IPS-15b (cell line): ENCODE results near the gene LRFN2.

Experiments used
- H3K27me3 ChIP-seq: one replicate; pipeline ENCODE4 v1.6.1; 2013; ENCODE audit warnings: low read length; ENCODE audit not compliant: control insufficient read depth, insufficient read depth
- H3K36me3 ChIP-seq: one replicate; pipeline ENCODE4 v1.6.1; 2013; ENCODE audit warnings: low read length; ENCODE audit not compliant: control insufficient read depth, insufficient read depth
- H3K4me1 ChIP-seq: one replicate; pipeline ENCODE4 v1.6.1; 2013; ENCODE audit warnings: mild to moderate bottlenecking, low read length; ENCODE audit not compliant: control insufficient read depth, insufficient read depth
- H3K4me3 ChIP-seq: one replicate; pipeline ENCODE4 v1.5.1; 2013; ENCODE audit warnings: low read depth, low read length
- H3K9ac ChIP-seq: one replicate; pipeline ENCODE4 v1.6.1; 2013; ENCODE audit warnings: low read depth, mild to moderate bottlenecking, low read length
- H3K9me3 ChIP-seq: one replicate; pipeline ENCODE4 v1.6.1; 2013; ENCODE audit warnings: mild to moderate bottlenecking, low read length; ENCODE audit not compliant: control insufficient read depth, insufficient read depth

The LRFN2 gene

DNA sequence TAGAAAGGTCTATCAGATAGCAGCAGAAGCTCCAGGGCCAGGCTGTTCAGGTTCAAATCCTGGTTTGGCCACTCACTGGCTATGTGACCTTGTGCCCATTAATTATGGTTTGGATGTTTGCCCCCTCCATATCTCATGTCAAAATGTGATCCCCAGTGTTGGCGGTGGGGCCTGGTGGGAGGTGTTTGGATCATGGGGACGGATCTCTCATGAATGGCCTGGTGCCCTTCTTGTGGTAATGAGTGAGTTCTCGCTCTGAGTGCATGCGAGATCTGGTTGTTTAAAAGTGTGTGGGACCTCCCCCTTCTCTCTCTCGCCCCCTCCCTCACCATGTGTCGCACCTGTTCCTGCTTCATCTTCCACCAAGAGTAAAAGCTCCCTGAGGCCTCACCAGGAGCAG is 240.9 kb downstream of the LRFN2 start:
- Histone ChIP-seq H3K4me1 (peaks cover 41% of the 10 kb centered on the region), H3K4me3 (no peak overlapping the region), H3K27me3 (no peaks in the 10 kb centered on the region), H3K9ac (no peak overlapping the region), H3K9me3 (no peaks in the 10 kb centered on the region), H3K36me3 (no peaks in the 10 kb centered on the region)

DNA sequence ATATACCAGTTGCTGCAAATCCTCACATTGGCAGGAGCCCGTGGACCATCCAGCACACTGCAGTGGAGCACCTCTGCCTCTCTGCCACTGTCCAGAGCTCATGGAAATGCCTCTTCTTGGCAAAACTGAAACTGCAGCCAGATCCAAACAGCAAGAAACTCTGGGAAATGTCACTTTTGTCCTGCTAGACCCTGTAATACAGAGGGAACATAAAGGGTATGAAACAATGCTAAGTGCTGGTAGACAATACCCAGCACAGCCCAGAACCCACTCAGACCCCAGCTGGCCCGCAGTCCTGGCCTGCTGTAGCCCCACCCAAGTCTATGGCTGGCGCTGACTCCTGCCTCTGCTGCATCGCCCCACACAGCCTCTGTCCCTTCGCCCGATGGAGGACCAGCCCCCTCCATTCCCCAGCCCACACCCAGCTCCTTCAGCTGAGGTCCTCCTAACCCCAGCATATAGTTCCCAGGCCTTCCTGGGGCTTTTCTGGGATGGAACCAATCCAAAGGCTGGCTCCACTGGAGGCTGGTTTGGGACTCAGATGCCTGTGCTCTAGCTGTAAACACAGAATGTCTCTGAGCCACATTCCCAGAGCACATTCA is 242.5 kb downstream of the LRFN2 start:
- Histone ChIP-seq H3K36me3 (no peaks in the 10 kb centered on the region), H3K9me3 (no peaks in the 10 kb centered on the region), H3K4me3 (no peak overlapping the region), H3K27me3 (no peaks in the 10 kb centered on the region), H3K4me1 (peaks cover 41% of the 10 kb centered on the region), H3K9ac (no peak overlapping the region)

DNA sequence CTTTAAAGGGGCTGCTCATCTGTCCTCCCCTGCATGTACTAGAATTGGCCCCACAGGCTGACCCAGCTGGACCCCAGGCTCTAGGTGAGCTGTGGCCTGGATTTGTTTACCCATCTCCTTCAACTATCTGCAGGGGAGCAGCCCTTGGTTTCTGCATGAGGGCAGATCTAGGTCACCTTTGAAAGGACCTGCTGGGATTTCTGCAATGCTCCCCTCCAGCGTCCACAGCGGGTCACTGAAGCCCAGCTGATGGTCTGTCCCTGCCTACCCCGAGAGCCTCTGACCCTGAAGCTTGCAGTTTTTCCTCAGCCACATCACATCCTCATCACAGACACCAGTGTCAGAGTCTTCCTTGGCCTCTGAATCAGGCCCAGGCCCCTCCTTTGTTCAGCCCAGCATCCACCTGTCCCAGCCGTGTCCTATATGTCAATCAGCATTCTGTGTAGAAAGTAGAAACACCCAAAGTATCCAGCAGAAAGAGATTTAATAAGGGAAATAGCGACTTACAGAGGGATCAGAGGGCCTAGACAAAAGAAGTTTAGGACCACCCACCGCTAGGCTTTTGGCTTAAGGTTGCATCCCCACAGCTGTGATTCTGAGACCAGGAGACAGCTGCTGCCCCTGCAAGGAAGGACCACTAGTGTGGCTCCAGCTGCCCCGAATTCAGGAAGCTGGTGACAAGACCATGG is 243.1 kb downstream of the LRFN2 start:
- Histone ChIP-seq H3K9ac (no peak overlapping the region), H3K4me3 (no peak overlapping the region), H3K4me1 (peaks cover 40% of the 10 kb centered on the region), H3K36me3 (no peaks in the 10 kb centered on the region), H3K27me3 (no peaks in the 10 kb centered on the region), H3K9me3 (no peaks in the 10 kb centered on the region)

DNA sequence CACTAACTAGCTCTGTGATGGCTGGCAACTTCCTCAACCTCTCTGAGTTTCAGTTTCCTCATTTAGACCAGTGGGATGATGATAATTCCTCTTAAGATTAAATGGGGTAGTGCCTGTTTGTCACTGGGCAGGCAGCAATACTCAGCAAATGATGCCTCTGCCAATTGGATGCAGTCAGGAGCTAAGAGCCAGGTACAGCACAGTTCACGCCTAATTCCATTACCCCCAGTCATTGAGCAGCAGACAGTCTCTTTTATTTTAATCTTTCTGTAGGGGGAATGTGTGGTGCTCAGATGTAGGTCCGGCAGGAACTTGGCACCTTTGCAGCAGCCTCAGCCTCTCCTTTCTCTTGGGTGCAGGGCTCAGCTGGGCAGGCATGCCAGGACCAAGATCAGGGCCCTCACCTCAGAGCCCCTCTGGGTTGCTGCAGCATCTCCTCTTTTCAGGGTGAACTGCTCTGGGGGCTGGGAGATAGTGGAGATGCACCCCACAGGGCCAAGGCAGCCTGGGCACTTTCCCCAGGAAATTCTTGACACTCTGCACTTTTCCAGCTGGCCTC is 243.8 kb downstream of the LRFN2 start:
- Histone ChIP-seq H3K4me1 (peaks cover 34% of the 10 kb centered on the region), H3K27me3 (no peaks in the 10 kb centered on the region), H3K4me3 (no peak overlapping the region), H3K36me3 (no peaks in the 10 kb centered on the region), H3K9ac (no peak overlapping the region), H3K9me3 (no peaks in the 10 kb centered on the region)

DNA sequence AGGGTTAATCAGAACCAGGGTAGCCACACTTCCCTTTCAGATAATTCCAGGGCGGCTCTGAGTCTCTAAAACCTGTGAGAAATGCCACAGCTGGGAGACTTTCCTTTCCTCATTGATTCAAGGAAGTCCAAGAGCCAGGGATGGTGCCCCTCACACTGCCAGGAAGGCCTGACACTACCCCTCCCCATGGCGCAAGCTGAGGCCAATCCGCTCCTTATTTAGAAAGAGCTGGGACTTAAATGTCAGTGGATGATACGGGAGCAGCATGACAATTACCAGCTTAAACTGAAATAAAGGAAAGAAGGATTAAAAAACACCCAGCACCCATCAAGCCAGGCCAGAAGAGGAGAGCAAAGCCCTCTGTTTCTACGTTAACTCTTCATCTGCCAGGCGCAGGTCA is 244.4 kb downstream of the LRFN2 start:
- Histone ChIP-seq H3K4me3 (no peak overlapping the region), H3K27me3 (no peaks in the 10 kb centered on the region), H3K4me1 (peaks cover 30% of the 10 kb centered on the region), H3K9ac (no peak overlapping the region), H3K9me3 (no peaks in the 10 kb centered on the region), H3K36me3 (no peaks in the 10 kb centered on the region)

DNA sequence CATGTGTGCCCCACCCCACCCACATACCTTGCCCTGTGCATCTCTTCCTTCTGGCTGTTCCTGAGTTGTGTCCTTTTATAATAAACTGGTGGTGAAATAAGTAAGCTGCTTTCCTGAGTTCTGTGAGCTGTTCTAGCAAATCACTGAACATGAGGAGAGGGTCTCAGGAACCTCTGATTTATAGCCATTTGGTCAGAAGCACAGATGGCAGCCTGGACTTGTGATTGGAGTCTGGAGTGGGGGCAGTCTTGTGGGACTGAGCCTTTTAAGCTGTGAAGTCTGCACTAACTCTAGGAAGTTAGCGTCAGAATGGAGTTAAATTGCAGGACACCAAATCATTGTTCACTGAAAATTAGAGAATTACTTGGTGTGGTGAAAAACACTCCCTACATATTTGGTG is 245.4 kb downstream of the LRFN2 start:
- H3K36me3 ChIP-seq = no peaks in the 10 kb centered on the region
- peaks cover 21% of the 10 kb centered on the region for H3K4me1 ChIP-seq
- H3K27me3 ChIP-seq = no peaks in the 10 kb centered on the region
- no peak overlapping the region for H3K4me3 ChIP-seq
- no peak overlapping the region for H3K9ac ChIP-seq
- H3K9me3 ChIP-seq = no peaks in the 10 kb centered on the region
